HG03565 (cell line): ENCODE measurements around the gene TOM1L2.
"Not testable (repeated sequence)": the region's sequence is repeated elsewhere in the genome, so short reads cannot be mapped to it uniquely, and the experiment has no call there.

ENCODE experiments used
- ATAC-seq: cut with Tn5 transposase; IDR thresholded peaks from one replicate; pipeline ENCODE4 v1.9.1; 2021; ENCODE audit warnings: mild to moderate bottlenecking, moderate library complexity; ENCODE audit not compliant: unreplicated experiment

Gene TOM1L2

GRCh38 chr17:17926036-17926435 lies 46.2 kb downstream of the TOM1L2 start:
- no peak for ATAC-seq

- ATAC-seq = no peak
Measured at GRCh38 chr17:17924857-17925250, 47.3 kb downstream of the TOM1L2 start.

DNA sequence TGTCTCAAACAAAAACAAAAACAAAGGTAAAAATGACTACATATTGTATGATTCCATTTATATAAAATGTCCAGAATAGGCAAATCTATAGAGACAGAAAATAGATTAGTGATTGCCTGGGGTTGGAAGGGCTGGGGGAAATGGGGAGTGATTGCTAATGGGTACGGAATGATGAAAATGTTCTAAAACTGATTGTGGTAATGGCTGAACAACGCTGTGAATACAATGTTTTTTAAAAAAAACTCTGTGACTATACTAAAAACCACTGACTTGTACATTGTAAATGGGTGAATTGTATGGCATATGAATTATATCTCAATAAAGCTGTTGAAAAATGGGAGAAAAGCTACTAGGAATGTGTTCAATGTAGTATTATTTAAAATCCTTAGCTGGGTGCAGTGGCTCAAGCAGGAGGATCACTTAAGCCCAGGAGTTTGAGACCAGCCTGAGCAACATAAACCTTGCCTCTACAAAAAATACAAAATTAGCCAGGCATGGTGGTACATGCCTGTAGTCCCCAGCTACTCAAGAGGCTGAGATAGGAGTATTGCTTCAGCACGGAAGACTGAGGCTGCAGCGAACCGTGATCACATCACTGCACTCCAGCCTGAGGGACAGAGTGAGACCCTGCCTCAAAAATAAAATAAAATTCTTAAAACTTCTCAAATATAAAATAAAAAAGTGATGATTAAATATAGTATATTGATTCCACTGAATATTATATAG lies 47.9 kb downstream of the TOM1L2 start:
- no peak for ATAC-seq

DNA sequence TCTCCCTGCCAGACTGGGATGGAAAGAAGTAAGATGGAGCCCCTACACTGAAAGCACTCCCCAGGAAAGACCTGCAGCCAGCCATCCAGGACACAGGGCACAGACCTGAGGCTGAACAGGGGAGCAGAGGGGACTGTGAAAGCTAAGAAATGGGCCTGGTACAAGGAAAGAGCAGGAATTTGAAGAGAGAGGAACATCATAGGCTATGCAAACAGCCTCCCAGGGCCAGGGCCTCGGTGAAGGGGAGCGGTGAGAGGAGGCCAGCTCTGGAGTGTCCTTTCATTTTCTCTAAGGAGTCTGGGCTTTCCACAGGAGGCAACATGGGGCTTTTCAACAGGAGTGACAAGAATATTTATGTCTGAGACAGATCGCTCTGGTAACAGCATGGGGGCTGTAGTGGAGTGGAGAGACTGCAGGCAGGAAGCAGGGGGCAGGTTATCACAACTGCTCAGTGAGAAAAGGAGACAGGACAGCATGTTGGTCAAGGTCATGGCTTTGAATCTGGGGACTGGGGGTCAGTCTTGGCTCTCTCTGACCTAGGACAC lies 50.1 kb downstream of the TOM1L2 start:
- no peak for ATAC-seq

- no peak for ATAC-seq
Measured at GRCh38 chr17:17921192-17922069, 50.8 kb downstream of the TOM1L2 start.

DNA sequence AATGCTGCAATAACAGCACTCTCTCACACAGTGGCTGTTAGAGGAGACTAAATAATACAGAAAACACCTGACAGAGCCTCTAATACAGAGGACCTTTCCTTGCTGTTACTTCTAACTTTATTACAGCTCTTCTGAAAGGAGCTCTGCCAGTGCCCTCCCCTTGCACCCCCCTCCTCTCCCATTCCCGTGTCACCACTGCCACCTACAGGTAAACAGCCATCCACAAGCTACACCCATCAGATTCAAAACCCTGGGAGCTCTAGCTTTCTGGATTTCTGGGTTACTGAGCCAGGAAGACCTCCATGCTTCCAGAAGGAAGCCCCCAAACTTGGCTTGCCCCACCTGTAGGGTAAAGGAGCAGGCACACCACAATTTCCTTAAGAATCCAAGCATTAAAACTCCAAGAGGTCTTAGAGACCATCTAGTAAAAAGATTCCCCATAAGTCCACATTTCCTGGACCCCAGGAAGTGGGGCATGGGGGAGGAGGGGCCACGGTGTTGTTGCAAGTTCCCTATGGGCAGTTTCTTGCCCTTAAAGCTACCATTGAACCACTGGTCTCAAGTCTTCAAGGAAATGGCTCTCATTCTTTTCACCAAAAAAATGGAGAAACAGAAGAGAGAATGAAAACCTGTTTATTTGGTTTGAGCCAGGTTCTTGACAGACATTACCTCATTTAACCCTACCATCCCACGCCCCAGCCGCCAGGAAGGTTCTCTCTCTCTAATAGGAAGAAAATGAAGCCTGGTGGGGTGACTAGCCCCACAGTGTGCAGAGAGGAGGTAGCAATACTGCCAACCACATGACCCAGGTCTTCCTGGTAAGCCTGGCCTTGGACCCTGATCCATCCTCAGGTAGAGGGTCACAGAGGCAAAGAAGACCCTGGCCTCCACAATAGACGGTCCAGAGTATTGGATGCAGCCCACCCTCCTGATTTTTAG lies 52.8 kb downstream of the TOM1L2 start:
- no peak for ATAC-seq

DNA sequence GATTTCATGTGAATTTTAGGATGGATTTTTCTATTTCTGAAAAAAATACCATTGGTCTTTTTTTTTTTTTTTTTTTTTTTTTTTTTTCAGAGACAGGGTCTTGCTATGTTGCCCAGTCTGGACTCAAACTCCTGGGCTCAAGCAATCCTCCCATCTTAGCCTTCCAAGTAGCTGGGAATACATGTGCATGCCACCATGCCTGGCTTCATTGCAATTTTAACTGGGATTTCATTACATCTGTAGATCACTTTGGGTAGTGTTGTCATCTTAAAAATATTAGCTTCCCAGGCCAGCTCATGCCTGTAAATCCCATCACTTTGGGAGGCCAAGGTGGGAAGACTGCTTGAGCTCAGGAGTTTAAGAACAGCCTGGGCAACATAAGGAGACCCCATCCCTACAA lies 54.8 kb downstream of the TOM1L2 start:
- no peak for ATAC-seq

GRCh38 chr17:17915183-17915582 lies 57.0 kb downstream of the TOM1L2 start:
- no peak for ATAC-seq

GRCh38 chr17:17913695-17914332 lies 58.4 kb downstream of the TOM1L2 start:
- no peak for ATAC-seq

DNA sequence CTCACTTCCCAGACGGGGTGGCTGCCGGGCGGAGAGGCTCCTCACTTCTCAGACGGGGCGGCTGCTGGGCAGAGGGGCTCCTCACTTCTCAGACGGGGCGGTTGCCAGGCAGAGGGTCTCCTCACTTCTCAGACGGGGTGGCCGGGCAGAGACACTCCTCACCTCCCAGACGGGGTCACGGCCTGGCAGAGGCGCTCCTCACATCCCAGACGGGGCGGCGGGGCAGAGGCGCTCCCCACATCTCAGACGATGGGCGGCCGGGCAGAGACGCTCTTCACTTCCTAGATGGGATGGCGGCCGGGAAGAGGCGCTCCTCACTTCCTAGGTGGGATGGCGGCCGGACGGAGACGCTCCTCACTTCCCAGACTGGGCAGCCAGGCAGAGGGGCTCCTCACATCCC lies 59.9 kb downstream of the TOM1L2 start:
- ATAC-seq = not testable (repeated sequence)

DNA sequence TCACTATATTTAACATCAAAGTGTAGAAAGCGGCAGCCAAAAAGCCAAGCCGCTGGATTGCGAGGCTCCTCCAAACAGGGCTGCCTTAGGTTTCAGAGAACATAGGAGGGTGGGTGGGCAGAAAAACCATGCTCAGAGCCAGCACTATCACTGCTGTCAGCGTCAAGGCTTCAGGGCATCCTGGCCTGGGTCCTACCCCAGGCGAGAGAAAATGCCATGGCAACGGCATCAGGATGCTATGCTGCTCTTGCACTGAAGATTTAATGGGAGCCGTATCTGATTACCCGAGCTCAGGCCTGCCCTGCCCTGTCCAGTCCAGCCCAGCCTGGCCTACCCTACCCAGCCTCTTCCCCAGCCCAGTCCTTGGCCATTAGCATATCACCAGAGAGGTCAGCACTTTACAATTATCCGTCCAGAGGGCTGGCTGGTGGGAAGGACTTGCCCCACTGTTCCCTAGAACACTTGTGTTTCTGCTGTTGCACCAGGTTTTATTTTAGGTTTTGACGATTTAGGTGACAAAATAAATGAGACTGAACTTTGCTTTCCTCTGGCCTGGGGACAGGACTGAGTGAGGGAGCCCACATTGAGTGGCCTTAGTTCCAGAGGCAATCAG lies 61.1 kb downstream of the TOM1L2 start:
- no peak for ATAC-seq

DNA sequence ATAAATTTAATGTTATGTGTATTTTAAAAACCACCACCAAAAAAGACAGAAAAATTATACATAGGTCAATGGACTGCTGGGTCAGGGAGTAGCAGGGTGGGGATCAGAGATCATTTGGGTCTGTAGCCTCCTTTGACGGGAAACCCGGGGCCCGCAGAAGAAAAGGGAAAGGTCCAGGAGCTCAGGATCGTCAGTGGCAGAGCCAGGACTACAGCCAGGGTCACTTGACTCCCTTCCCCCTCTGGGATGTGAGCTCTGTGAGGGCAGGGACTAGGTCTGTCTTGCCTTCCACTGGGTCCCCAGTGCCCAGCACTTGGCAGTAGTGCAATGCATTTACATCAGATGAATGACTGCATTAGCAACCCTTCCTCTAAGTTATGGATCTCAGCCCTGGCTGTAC lies 62.1 kb downstream of the TOM1L2 start:
- ATAC-seq = no peak

DNA sequence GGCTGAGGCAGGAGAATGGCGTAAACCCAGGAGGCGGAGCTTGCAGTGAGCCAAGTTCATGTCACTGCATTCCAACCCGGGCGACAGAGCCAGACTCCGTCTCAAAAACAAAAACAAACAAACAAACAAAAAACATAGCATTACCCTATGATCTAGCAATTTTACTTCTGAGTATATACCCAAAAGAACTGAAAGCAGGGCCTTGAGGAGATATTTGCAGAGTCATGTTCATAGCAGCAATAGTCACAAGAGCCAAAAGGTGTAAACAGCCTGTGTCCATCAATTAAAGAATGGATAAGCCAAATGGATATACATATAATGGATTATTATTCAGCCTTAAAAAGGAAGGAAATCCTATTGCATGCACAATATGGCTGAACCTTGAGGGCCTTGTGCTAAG lies 63.1 kb downstream of the TOM1L2 start:
- no peak for ATAC-seq

GRCh38 chr17:17907469-17907868 lies 64.7 kb downstream of the TOM1L2 start:
- no peak for ATAC-seq

GRCh38 chr17:17906418-17907215 lies 65.6 kb downstream of the TOM1L2 start:
- ATAC-seq = no peak

DNA sequence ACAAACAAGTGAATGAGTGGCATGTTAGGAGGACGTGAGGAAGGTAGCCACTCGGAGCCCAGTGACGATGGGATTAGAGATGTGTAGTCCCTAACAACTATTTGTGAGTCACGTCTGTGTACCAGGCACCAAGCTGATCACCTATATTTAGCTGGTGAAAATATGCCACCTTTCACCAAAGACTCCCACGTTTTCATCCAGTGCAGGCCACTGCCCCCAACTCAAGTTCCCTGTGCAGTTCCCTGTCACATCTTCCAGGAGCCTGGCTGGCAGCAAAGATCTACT lies 67.2 kb downstream of the TOM1L2 start:
- no peak for ATAC-seq

GRCh38 chr17:17904166-17905035 lies 67.8 kb downstream of the TOM1L2 start:
- ATAC-seq = no peak

GRCh38 chr17:17902877-17903276 lies 69.3 kb downstream of the TOM1L2 start:
- ATAC-seq = no peak
